GM20431 (cell line): ENCODE data around the gene SLC5A10.
"Not testable (repeated sequence)": the region's sequence is repeated elsewhere in the genome, so short reads cannot be mapped to it uniquely, and the experiment has no call there.

Experiments used
- in situ Hi-C: fragments of 300-500 bp; cut with MseI, MboI; formaldehyde crosslinking; loops from one replicate; pipeline ENCODE4 v1.15.0; 2020; ENCODE audit warnings: low sequenced_read_pairs; ENCODE audit not compliant: unreplicated experiment

SLC5A10 gene

GRCh38 chr17:18951941-18952842 lies at the start of gene SLC5A10:
SLC5A10 (plus strand) TSS chr17:18952165; CDS start chr17:18952206, 41 bp downstream.
- in situ Hi-C loops: no loop called here

- in situ Hi-C loops: no loop called here
Observed at GRCh38 chr17:18904482-18904881, 47.5 kb upstream of the SLC5A10 start.

- in situ Hi-C loops: no loop called here
Observed at GRCh38 chr17:18905226-18905625, 46.7 kb upstream of the SLC5A10 start.

- in situ Hi-C loops: no loop called here
Observed at GRCh38 chr17:18910326-18910725, 41.6 kb upstream of the SLC5A10 start.

- in situ Hi-C loops: no loop called here
Observed at GRCh38 chr17:18910881-18911280, 41.1 kb upstream of the SLC5A10 start.

- in situ Hi-C loops: no loop called here
Observed at GRCh38 chr17:18916816-18917500, 35.0 kb upstream of the SLC5A10 start.

- in situ Hi-C loops: no loop called here
Observed at GRCh38 chr17:18917506-18918032, 34.4 kb upstream of the SLC5A10 start.

GRCh38 chr17:18919963-18920362 lies 32.0 kb upstream of the SLC5A10 start:
- in situ Hi-C loops: no loop called here

GRCh38 chr17:18920911-18921441 lies 31.0 kb upstream of the SLC5A10 start:
- in situ Hi-C loops: no loop called here

GRCh38 chr17:18921485-18921884 lies 30.5 kb upstream of the SLC5A10 start:
- in situ Hi-C loops: no loop called here

GRCh38 chr17:18921912-18922451 lies 30.0 kb upstream of the SLC5A10 start:
- in situ Hi-C loops: no loop called here

GRCh38 chr17:18922596-18922995 lies 29.4 kb upstream of the SLC5A10 start:
- in situ Hi-C loops: not testable (repeated sequence)

GRCh38 chr17:18925187-18925586 lies 26.8 kb upstream of the SLC5A10 start:
- in situ Hi-C loops: loop anchor here (25.0 kb wide), 1 partner anchor 113 kb away; no protein-coding TSS in a partner anchor

GRCh38 chr17:18928628-18929125 lies 23.3 kb upstream of the SLC5A10 start:
- in situ Hi-C loops: loop anchor here (25.0 kb wide), 1 partner anchor 116 kb away; no protein-coding TSS in a partner anchor

- in situ Hi-C loops: loop anchor here (25.0 kb wide), 1 partner anchor 120 kb away; no protein-coding TSS in a partner anchor
Observed at GRCh38 chr17:18932360-18933055, 19.5 kb upstream of the SLC5A10 start.

GRCh38 chr17:18933102-18934058 lies 18.6 kb upstream of the SLC5A10 start:
- in situ Hi-C loops: loop anchor here (25.0 kb wide), 1 partner anchor 121 kb away; no protein-coding TSS in a partner anchor

GRCh38 chr17:18937981-18938691 lies 13.8 kb upstream of the SLC5A10 start:
- in situ Hi-C loops: loop anchor here (25.0 kb wide), 1 partner anchor 126 kb away; no protein-coding TSS in a partner anchor

- in situ Hi-C loops: loop anchor here (25.0 kb wide), 1 partner anchor 126 kb away; no protein-coding TSS in a partner anchor
Observed at GRCh38 chr17:18938692-18939023, 13.3 kb upstream of the SLC5A10 start.
